ENCODE measurements around the gene CYRIA. TPM values are rescaled to one million over a fixed set of nuclear protein-coding genes. Genes with fewer than 3 reads are reported as not detected.

Gene CYRIA
- total RNA-seq, 4 donors from 2014 or later: 19.0 to 27.4 (median 20.9) TPM

- TF ChIP-seq CTCF (IDR thresholded peaks at IDR 0.05; ENCODE audit: low read depth): no peak
Observed at GRCh38 chr2:16637304-16637703, 28.3 kb downstream of the CYRIA start.

GRCh38 chr2:16635791-16636699 lies 29.6 kb downstream of the CYRIA start:
- no peak for TF ChIP-seq CTCF (IDR thresholded peaks at IDR 0.05; ENCODE audit: low read depth)

- no peak for TF ChIP-seq CTCF (IDR thresholded peaks at IDR 0.05; ENCODE audit: low read depth)
Observed at GRCh38 chr2:16633621-16634430, 31.8 kb downstream of the CYRIA start.

- no peak for TF ChIP-seq CTCF (IDR thresholded peaks at IDR 0.05; ENCODE audit: low read depth)
Observed at GRCh38 chr2:16632598-16632997, 33.0 kb downstream of the CYRIA start.

- TF ChIP-seq CTCF (IDR thresholded peaks at IDR 0.05; ENCODE audit: low read depth): no peak
Observed at GRCh38 chr2:16630463-16630862, 35.2 kb downstream of the CYRIA start.

GRCh38 chr2:16629770-16630169 lies 35.9 kb downstream of the CYRIA start:
- no peak for TF ChIP-seq CTCF (IDR thresholded peaks at IDR 0.05; ENCODE audit: low read depth)

GRCh38 chr2:16629044-16629443 lies 36.6 kb downstream of the CYRIA start:
- TF ChIP-seq CTCF (IDR thresholded peaks at IDR 0.05; ENCODE audit: low read depth): no peak
